GM20000 (cell line): ENCODE results near the gene LIPC.

Source experiments
- DNase-seq: peaks from one replicate; pipeline ENCODE4 v3.0.0; 2012; ENCODE audit warnings: low spot score
- CTCF ChIP-seq: IDR thresholded peaks from 2 replicates; pipeline ENCODE4 v1.5.1; 2012; ENCODE audit warnings: mild to moderate bottlenecking, control low read depth; ENCODE audit errors: extremely low read depth, missing control alignments

Gene LIPC

GRCh38 chr15:58525991-58526421, 94.2 kb downstream of the LIPC start:
- TF ChIP-seq CTCF: no peak
- no peak for DNase-seq

GRCh38 chr15:58526647-58527192, 94.9 kb downstream of the LIPC start:
- TF ChIP-seq CTCF: no peak
- no peak for DNase-seq

GRCh38 chr15:58527573-58528187, 95.9 kb downstream of the LIPC start:
- TF ChIP-seq CTCF: no peak
- no peak for DNase-seq

- DNase-seq: no peak
- TF ChIP-seq CTCF: no peak
Measured at GRCh38 chr15:58528188-58528870, 96.5 kb downstream of the LIPC start.

- no peak for TF ChIP-seq CTCF
- DNase-seq: no peak
Measured at GRCh38 chr15:58529041-58529440, 97.2 kb downstream of the LIPC start.

GRCh38 chr15:58530056-58530590, 98.3 kb downstream of the LIPC start:
- DNase-seq: no peak
- TF ChIP-seq CTCF: no peak

GRCh38 chr15:58532126-58532525, 100.3 kb downstream of the LIPC start:
- no peak for TF ChIP-seq CTCF
- no peak for DNase-seq
